ENCODE data around the gene SLC2A1. TPM values are rescaled to one million over a fixed set of nuclear protein-coding genes. Genes with fewer than 3 reads are reported as not detected.

Gene SLC2A1
- total and polyA plus RNA-seq, 9 of the 15 experiments (the other 6 are each of a cell fraction or from before 2014, with no cell fraction given), result 12.6 to 153 (median 48.0) TPM

DNA sequence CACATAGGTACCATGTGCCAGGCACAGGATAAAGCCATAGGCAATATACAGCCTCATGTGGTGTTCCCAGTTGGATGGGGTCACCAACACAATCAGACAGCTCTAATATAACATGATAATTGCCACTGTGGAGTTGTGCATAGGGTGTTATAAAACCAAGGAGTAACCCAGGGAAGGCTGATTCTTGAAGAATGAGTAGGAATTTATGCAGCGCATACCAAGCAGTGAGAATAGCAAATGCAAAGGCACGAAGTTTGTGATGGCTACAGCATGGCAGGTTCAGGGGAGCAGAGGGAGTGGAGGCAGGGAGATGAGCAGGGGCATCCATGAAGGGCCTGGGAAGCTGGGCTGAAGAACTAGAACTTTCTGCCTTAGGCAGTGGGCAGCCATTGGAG lies 20.4 kb upstream of the SLC2A1 start (continued):
- TF ChIP-seq, protein P1, sequence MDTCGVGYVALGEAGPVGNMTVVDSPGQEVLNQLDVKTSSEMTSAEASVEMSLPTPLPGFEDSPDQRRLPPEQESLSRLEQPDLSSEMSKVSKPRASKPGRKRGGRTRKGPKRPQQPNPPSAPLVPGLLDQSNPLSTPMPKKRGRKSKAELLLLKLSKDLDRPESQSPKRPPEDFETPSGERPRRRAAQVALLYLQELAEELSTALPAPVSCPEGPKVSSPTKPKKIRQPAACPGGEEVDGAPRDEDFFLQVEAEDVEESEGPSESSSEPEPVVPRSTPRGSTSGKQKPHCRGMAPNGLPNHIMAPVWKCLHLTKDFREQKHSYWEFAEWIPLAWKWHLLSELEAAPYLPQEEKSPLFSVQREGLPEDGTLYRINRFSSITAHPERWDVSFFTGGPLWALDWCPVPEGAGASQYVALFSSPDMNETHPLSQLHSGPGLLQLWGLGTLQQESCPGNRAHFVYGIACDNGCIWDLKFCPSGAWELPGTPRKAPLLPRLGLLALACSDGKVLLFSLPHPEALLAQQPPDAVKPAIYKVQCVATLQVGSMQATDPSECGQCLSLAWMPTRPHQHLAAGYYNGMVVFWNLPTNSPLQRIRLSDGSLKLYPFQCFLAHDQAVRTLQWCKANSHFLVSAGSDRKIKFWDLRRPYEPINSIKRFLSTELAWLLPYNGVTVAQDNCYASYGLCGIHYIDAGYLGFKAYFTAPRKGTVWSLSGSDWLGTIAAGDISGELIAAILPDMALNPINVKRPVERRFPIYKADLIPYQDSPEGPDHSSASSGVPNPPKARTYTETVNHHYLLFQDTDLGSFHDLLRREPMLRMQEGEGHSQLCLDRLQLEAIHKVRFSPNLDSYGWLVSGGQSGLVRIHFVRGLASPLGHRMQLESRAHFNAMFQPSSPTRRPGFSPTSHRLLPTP (IDR thresholded peaks at IDR 0.05; ENCODE audit: borderline replicate concordance, extremely low read depth, insufficient read length), result no peak
- TF ChIP-seq KLF6 (CRISPR knock-in tag; IDR thresholded peaks at IDR 0.05; ENCODE audit: borderline replicate concordance) (no peak), MTA3 (IDR thresholded peaks at IDR 0.05; ENCODE audit: borderline replicate concordance) (no peak), HDAC3 (IDR thresholded peaks at IDR 0.05; ENCODE audit: borderline replicate concordance, partially characterized antibody) (no peak), HNRNPUL1 (IDR thresholded peaks at IDR 0.05; ENCODE audit: low read length) (no peak), KAT8 (IDR thresholded peaks at IDR 0.05; ENCODE audit: low read depth) (no peak), CEBPG (CRISPR knock-in tag; IDR thresholded peaks at IDR 0.05) (no peak), CEBPG (tag; conservative IDR thresholded peaks at IDR 0.05 in 1 of 2, IDR thresholded peaks at IDR 0.05 in 1 of 2) (no peak), ZFP1 (CRISPR knock-in tag; IDR thresholded peaks at IDR 0.05) (no peak), SMARCC2 (IDR thresholded peaks at IDR 0.05; ENCODE audit: low read depth) (no peak)
- TF ChIP-seq, protein P2, sequence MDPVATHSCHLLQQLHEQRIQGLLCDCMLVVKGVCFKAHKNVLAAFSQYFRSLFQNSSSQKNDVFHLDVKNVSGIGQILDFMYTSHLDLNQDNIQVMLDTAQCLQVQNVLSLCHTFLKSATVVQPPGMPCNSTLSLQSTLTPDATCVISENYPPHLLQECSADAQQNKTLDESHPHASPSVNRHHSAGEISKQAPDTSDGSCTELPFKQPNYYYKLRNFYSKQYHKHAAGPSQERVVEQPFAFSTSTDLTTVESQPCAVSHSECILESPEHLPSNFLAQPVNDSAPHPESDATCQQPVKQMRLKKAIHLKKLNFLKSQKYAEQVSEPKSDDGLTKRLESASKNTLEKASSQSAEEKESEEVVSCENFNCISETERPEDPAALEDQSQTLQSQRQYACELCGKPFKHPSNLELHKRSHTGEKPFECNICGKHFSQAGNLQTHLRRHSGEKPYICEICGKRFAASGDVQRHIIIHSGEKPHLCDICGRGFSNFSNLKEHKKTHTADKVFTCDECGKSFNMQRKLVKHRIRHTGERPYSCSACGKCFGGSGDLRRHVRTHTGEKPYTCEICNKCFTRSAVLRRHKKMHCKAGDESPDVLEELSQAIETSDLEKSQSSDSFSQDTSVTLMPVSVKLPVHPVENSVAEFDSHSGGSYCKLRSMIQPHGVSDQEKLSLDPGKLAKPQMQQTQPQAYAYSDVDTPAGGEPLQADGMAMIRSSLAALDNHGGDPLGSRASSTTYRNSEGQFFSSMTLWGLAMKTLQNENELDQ (CRISPR knock-in tag; IDR thresholded peaks at IDR 0.05; ENCODE audit: borderline replicate concordance), result no peak
- TF ChIP-seq, protein P3, sequence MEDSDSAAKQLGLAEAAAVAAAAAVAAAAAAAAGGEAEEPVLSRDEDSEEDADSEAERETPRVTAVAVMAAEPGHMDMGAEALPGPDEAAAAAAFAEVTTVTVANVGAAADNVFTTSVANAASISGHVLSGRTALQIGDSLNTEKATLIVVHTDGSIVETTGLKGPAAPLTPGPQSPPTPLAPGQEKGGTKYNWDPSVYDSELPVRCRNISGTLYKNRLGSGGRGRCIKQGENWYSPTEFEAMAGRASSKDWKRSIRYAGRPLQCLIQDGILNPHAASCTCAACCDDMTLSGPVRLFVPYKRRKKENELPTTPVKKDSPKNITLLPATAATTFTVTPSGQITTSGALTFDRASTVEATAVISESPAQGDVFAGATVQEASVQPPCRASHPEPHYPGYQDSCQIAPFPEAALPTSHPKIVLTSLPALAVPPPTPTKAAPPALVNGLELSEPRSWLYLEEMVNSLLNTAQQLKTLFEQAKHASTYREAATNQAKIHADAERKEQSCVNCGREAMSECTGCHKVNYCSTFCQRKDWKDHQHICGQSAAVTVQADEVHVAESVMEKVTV (CRISPR knock-in tag; IDR thresholded peaks at IDR 0.05), result no peak
